NCI-H345 treated with DMSO at 0.1 percent for 48 hours (cell line): Measurements from ENCODE around the gene ADAD2.
"Not testable (repeated sequence)": the region's sequence is repeated elsewhere in the genome, so short reads cannot be mapped to it uniquely, and the experiment has no call there.

ENCODE experiments used
- DNase-seq: peaks from one replicate; lab custom pipeline; 2025; ENCODE audit not compliant: unreplicated experiment; lab: John Stamatoyannopoulos, UW

The ADAD2 gene

GRCh38 chr16:84195201-84196093 is 4.5 kb downstream of the ADAD2 start:
- DNase-seq, result no peak

GRCh38 chr16:84196101-84196500 is 5.1 kb downstream of the ADAD2 start:
- DNase-seq, result no peak

DNA sequence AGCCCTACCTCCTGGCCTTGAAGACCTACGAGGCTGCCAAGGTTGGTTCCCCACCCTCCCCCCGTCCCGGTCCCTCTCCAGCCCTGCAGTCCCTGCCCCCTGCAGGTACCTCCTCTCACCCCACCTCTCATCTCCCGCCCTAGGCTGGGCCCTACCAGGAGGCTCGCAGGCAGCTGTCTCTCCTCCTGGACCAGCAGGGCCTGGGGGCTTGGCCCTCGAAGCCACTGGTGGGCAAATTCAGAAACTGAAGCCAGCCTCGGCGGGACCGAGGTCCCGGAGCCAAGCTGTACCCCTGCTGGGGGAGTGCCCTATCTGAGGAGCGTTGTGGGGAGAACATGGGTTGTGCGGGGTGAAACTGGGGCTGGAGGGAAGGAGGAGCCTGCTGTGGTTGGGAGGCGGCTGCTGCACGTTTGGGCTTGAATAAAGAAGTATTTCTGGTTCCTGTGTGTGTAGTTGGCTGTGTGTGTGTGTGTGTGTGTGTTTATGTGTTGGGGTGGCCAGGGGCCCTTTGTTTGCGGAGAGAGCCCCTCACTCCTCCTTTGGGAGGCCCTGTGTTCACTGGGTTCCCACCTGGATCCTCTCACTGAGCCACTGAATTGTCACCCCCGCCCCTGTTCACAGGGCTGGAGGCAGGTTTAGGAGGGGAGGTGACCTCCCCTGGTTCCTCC is 5.9 kb downstream of the ADAD2 start:
- DNase-seq, result no peak

DNA sequence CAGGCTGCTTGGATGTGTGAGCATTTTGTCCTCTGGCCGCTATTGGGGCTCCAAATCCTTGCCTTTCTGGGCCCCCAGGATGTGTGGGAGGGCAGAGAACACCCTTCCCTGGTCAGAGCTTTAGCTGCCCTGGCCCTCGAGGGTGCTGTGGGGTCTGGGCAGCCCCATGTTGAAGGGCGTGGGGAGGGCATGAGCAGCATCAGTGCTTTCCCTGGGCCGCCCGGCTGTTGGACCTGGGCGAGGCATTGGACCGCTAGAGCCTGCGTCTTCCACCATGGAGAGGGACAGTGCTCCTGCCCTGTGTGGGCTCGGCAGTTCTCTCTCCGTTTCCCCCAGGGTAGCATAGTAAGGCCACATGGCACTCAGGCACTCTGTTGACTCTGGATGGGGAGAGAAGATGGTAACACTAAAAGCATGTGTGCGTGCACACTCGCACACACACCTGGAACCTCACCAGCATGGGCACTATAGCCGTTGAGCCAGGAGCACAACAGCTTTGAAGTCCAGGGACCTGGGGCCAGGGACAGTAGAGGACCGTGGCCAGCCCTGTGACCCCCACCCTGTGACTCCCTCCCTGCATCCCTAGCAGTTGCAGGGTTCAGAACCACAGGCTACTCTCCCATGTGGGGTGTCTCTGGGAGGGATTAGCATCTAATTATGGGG is 6.6 kb downstream of the ADAD2 start:
- no peak for DNase-seq

- DNase-seq, result no peak
Measured at GRCh38 chr16:84198401-84198800, 7.4 kb downstream of the ADAD2 start.

- no peak for DNase-seq
Measured at GRCh38 chr16:84199097-84199496, 8.1 kb downstream of the ADAD2 start.

- DNase-seq, result no peak
Measured at GRCh38 chr16:84199861-84200260, 8.9 kb downstream of the ADAD2 start.

DNA sequence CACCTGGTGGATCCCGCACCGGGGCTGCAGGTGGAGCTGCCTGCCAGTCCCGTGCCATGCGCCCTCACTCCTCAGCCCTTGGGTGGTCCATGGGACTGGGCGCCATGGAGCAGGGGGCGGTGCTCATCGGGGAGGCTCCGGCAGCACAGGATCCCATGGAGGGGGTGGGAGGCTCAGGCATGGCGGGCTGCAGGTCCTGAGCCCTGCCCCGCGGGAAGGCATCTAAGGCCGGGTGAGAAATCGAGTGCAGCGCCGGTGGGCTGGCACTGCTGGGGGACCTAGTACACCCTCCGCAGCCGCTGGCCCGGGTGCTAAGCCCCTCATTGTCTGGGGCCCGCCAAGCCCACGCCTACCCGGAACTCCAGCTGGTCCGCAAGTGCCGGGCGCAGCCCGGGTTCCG is 13.6 kb downstream of the ADAD2 start:
- DNase-seq, result not testable (repeated sequence)

GRCh38 chr16:84205123-84205522 is 14.2 kb downstream of the ADAD2 start:
- DNase-seq, result not testable (repeated sequence)

DNA sequence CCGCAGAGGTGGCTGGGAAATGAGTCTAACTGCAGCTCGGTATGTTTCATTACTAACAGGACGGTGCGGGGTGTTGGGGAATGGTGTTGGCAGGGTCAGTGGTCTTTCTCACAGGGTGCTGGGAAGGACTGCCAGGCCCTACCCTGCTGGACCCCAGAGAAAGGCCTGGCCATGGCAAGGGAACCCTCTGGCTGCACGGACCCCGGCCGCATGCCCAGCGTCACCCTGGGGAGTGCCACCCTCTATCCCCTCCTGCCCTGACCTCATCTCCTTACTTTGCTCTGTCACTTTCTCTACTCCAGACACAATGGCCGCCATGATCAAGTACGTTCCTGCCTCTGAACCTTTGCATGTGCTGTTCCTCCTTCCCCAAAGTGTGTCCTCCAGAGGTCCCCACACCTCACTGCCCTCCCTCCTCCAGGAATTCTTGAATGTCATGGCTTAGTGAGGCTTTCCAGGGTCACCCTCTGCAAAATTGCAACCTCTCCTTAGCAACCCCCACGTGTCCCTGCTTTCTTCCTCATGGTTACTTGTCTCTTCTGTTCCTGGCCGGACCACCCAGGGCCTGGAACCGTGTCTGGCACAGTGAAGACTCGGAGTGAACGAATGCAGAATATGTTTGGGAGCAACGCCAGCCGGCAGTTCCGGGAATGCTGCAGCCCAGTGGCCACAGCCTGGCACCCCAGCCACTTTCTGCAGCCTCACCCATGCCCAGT is 15.2 kb downstream of the ADAD2 start:
- DNase-seq, result no peak

DNA sequence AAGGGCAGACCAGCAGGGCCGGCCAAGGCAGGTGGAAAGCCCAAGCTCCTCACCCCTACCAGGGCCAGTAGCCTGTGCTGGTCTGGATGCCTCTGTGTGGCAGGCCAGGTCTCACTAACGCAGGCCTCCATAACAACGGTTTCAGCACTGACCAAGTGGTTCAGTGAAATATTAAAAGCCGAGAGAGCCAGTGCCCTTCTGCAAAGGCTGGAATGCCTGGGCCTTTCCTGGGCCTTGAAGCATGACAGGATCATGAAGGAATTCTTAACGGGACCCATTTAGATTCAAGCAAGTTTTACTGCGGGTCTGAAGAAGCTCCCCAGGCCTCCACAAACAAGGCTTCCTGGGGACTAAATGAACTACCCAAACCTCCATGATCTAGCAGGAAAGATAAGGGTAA is 16.3 kb downstream of the ADAD2 start:
- no peak for DNase-seq

GRCh38 chr16:84207879-84208278 is 16.9 kb downstream of the ADAD2 start:
- no peak for DNase-seq

DNA sequence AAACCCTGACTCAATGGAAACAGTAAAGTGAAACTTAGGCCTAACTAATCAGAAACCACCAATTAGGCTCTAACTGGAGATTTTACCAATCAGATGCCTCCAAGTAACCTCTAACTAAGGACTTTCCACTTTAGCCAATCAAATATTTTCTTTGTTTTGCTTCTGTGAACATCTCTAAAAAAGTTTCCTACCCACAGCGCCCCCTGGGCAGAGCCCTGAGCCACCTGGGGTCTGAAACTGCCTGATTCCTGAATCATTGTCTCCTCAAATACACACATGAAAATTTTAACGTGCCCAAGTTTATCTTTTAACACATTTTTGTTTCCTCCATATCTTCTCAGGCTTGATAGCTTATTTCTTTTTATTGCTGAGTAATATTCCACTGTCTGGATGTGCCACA is 19.0 kb downstream of the ADAD2 start:
- no peak for DNase-seq

DNA sequence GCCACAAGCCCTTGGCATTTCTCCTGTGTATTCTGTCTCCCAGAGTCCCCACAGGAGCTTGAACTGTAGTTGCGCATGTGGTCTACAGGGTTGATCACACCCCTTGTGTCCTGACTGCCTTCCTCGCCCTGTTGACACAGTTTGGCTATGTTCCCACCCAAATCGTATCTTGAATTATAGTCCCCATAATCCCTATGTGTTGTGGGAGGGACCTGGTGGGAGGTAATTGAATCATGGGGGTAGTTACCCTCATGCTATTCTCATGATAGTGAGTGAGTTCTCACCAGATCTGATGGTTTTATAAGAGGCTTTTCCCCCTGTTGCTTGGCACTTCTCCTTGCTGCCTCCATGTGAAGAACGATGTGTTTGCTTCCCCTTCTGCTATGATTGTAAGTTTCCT is 21.2 kb downstream of the ADAD2 start:
- no peak for DNase-seq

GRCh38 chr16:84212631-84213030 is 21.7 kb downstream of the ADAD2 start:
- DNase-seq, result no peak

GRCh38 chr16:84214451-84215066 is 23.6 kb downstream of the ADAD2 start:
- no peak for DNase-seq

GRCh38 chr16:84215531-84215930 is 24.6 kb downstream of the ADAD2 start:
- DNase-seq, result no peak

DNA sequence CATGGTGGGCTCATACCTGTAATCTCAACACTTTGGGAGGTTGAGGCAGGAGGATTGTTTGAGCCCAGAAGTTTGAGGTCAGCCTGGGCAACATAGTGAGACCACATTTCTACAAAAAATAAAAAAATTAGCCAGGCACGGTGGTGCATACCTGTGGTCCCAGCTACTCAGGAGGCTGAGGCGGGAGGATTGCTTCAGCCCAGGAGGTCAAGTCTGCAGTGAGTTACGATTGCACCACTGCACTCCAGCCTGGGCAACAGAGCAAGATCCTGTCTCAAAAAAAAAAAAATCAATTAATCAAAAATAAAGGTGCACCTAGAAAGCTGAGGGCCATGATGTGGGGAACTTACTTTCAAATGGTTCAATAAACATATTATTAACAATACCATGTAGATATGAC is 25.2 kb downstream of the ADAD2 start:
- DNase-seq, result not testable (repeated sequence)

GRCh38 chr16:84218176-84218823 is 27.3 kb downstream of the ADAD2 start:
- no peak for DNase-seq

DNA sequence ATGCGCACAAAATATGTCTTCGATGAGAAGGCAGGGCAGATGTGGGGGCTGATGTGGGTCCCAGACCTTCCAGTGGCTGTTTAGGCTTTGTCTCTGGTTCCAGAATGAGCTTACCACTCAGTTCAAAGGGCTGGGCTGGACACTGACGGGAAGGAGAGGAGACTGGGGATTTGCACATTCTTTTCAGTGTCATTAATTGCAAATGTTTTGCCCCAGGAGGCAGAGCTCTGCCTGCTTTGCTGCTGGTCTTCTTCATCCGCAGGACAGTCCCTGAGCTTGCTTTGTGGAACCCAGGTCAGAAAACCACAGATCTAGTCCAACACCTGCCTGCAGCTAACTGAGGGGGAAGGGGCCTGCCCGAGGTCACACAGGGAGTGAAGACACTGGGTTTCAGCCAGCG is 28.0 kb downstream of the ADAD2 start:
- DNase-seq, result no peak
